K562 (cell line): Measurements from ENCODE around the gene MTSS2. TPM values are rescaled to one million over a fixed set of nuclear protein-coding genes. Genes with fewer than 3 reads are reported as not detected.
A peak's percentile ranks its signal among the peaks of the same experiment; 100 is the strongest.

ENCODE experiments used
- ARID1B ChIP-seq: fragments of 450-650 bp; IDR thresholded peaks from 2 replicates; pipeline ENCODE4 v1.6.1; 2016; ENCODE audit warnings: antibody characterized with exemption, mild to moderate bottlenecking, inconsistent platforms
- CC2D1A ChIP-seq: fragments of 450-650 bp; IDR thresholded peaks from 2 replicates; pipeline ENCODE4 v1.6.1; 2017; ENCODE audit warnings: mild to moderate bottlenecking
- CREB3L1 ChIP-seq: fragments of 450-650 bp; IDR thresholded peaks from 2 replicates; pipeline ENCODE4 v1.6.1; 2014; ENCODE audit warnings: low read depth, mild to moderate bottlenecking, moderate library complexity, borderline replicate concordance
- FOXP1 ChIP-seq: sonication (generic); formaldehyde crosslinking; IDR thresholded peaks from 2 replicates; pipeline ENCODE4 v1.8.0; 2022; ENCODE audit warnings: mild to moderate bottlenecking, missing genetic modification reagents
- GATAD2B ChIP-seq: fragments of 450-650 bp; IDR thresholded peaks from 2 replicates; pipeline ENCODE4 v1.6.1; 2017; ENCODE audit warnings: mild to moderate bottlenecking, borderline replicate concordance
- GTF2F1 ChIP-seq: IDR thresholded peaks from 2 replicates; pipeline ENCODE4 v1.6.1; 2011; ENCODE audit warnings: low read depth, low read length, improper control_type of control experiment
- NONO ChIP-seq, 2 experiments: fragments of 200-400 bp in 1 of 2; fragments of 450-650 bp in 1 of 2; formaldehyde crosslinking in 1 of 2; IDR thresholded peaks; 2 replicates each; pipeline ENCODE4 v1.6.1; 2017; ENCODE audit warnings: low read depth in 2 of 2, mild to moderate bottlenecking in 2 of 2, moderate library complexity in 2 of 2, low read length in 1 of 2
- PHTF2 ChIP-seq: fragments of 250-450 bp; sonication (Bioruptor Pico); IDR thresholded peaks from 2 replicates; pipeline ENCODE4 v1.5.0; 2021; ENCODE audit warnings: mild to moderate bottlenecking
- RAD21 ChIP-seq, 2 experiments: fragments of 250-450 bp in 1 of 2; fragments of 450-650 bp in 1 of 2; sonication (Bioruptor Pico) in 1 of 2; formaldehyde crosslinking in 1 of 2; IDR thresholded peaks in 1 of 2; conservative IDR thresholded peaks in 1 of 2; 2 replicates each; pipeline versions ENCODE4 v1.4.0 to v1.8.0; 2020 to 2022; ENCODE audit warnings: mild to moderate bottlenecking in 2 of 2, moderate library complexity in 1 of 2
- TOE1 ChIP-seq, 2 experiments: fragments of 450-650 bp in 1 of 2; sonication (generic) in 1 of 2; formaldehyde crosslinking in 1 of 2; IDR thresholded peaks; 2 replicates each; pipeline versions ENCODE4 v1.7.1 to v1.8.0; 2016 to 2022; ENCODE audit warnings: borderline replicate concordance in 2 of 2, mild to moderate bottlenecking in 2 of 2, antibody characterized with exemption in 1 of 2, inconsistent platforms in 1 of 2, low read depth in 1 of 2, missing genetic modification reagents in 1 of 2, moderate library complexity in 1 of 2
- U2AF2 ChIP-seq: fragments of 200-400 bp; formaldehyde crosslinking; optimal IDR thresholded peaks from 2 replicates; pipeline ENCODE3; 2017; ENCODE audit warnings: low read depth, mild to moderate bottlenecking, low read length
- ZBTB33 ChIP-seq: sonication (generic); formaldehyde crosslinking; IDR thresholded peaks from 2 replicates; pipeline ENCODE4 v1.8.1; 2023; ENCODE audit warnings: mild to moderate bottlenecking, missing genetic modification reagents
- ZNF583 ChIP-seq: fragments of 250-450 bp; sonication (Bioruptor Pico); IDR thresholded peaks from 2 replicates; pipeline ENCODE4 v1.4.0; 2020
- ZNF592 ChIP-seq: fragments of 450-650 bp; IDR thresholded peaks from 2 replicates; pipeline ENCODE4 v1.6.1; 2017; ENCODE audit warnings: antibody characterized with exemption, mild to moderate bottlenecking
- ZNF740 ChIP-seq, 3 experiments: fragments of 200-800 bp in 1 of 3; sonication (Bioruptor generic) in 1 of 3; sonication (generic) in 1 of 3; formaldehyde crosslinking in 1 of 3; IDR thresholded peaks; 2 replicates each; pipeline versions ENCODE4 v1.6.1 to v1.8.0; 2016 to 2022; ENCODE audit warnings: mild to moderate bottlenecking in 2 of 3, missing compliant biosample characterization in 2 of 3, missing genetic modification characterization in 2 of 3, missing genetic modification reagents in 1 of 3
- ZNF77 ChIP-seq: fragments of 250-450 bp; sonication (Bioruptor Pico); IDR thresholded peaks from 2 replicates; pipeline ENCODE4 v1.5.0; 2020
- polyA plus RNA-seq, 8 experiments: library from polyadenylated mRNA; depleted of rRNA in 4 of 8; stranded (reverse) in 5 of 8; unstranded in 3 of 8; fragments of >200 nt; fragmentation: Nextera tagmentation in 2 of 8; fragmentation: Illumina TruSeq in 1 of 8; extraction: Ambion mirVana in 2 of 8; extraction: Trizol in 1 of 8; gene quantifications; 2 replicates each; pipeline versions ENCODE4 v1.2.1 to v1.2.3, GENCODE V29; 2011 to 2014; ENCODE audit warnings: inconsistent platforms in 1 of 8, missing spikeins in 1 of 8
- total RNA-seq, 7 experiments: library from RNA; depleted of rRNA in 6 of 7; stranded (reverse); fragments of >200 nt in 6 of 7; fragmentation: Illumina TruSeq in 2 of 7; extraction: Trizol in 2 of 7; gene quantifications; 2 replicates each; pipeline versions ENCODE4 v1.2.1 to v1.2.3, GENCODE V29; 2011 to 2021; ENCODE audit warnings: low replicate concordance in 1 of 7

Gene MTSS2
- total and polyA plus RNA-seq, 9 of the 15 experiments (the other 6 are each of a cell fraction or from before 2014, with no cell fraction given), result 0.11 to 60.3 (median 16.9) TPM

GRCh38 chr16:70695331-70696070 lies 9.6 kb upstream of the MTSS2 start (continued):
- TF ChIP-seq ZNF740 (CRISPR knock-in tag; IDR thresholded peaks at IDR 0.05) (peak; percentile 83; the same call in 1 of the 2 replicates), ZNF740 (tag; IDR thresholded peaks at IDR 0.05) (no peak), ZBTB33 (CRISPR knock-in tag) (no peak; the same call in 1 of the 2 replicates), FOXP1 (CRISPR knock-in tag) (peak; percentile 73; the same call in 1 of the 2 replicates), CC2D1A (peak; percentile 39; the same call in 1 of the 2 replicates), GATAD2B (0 out of 2 replicates have a peak, but pooled peaks have one; percentile 49), TOE1 (IDR thresholded peaks at IDR 0.05; ENCODE audit: borderline replicate concordance) (peak; percentile 62; the same call in 1 of the 2 replicates), TOE1 (CRISPR knock-in tag; IDR thresholded peaks at IDR 0.05; ENCODE audit: borderline replicate concordance, low read depth) (no peak), ZNF583 (CRISPR knock-in tag) (0 out of 2 replicates have a peak, but pooled peaks have one; percentile 37), GTF2F1 (no peak), U2AF2 (no peak), NONO (IDR thresholded peaks at IDR 0.05; ENCODE audit: low read depth in 2 of 2, low read length in 1 of 2) (peak in 1 of 2 experiments; percentile 79; a peak in 1 of 4 replicates), ZNF77 (CRISPR knock-in tag) (no peak), ZNF592 (peak; percentile 95), CREB3L1 (peak; percentile 41; the same call in 1 of the 2 replicates), ARID1B (peak; percentile 98), RAD21 (CRISPR knock-in tag; conservative IDR thresholded peaks at IDR 0.05 in 1 of 2, IDR thresholded peaks at IDR 0.05 in 1 of 2) (peak in 1 of 2 experiments; percentile 20; a peak in 1 of 4 replicates), PHTF2 (CRISPR knock-in tag) (no peak)
